HepG2 (cell line): ENCODE results near the gene ABCC12. TPM values are rescaled to one million over a fixed set of nuclear protein-coding genes. Genes with fewer than 3 reads are reported as not detected.

Source experiments
- ARHGAP35 ChIP-seq: sonication (generic); formaldehyde crosslinking; IDR thresholded peaks from 2 replicates; pipeline ENCODE4 v1.9.0; 2022; ENCODE audit warnings: mild to moderate bottlenecking, inconsistent platforms, moderate library complexity, missing genetic modification reagents, borderline replicate concordance
- BRD4 ChIP-seq: sonication (generic); formaldehyde crosslinking; IDR thresholded peaks from 2 replicates; pipeline ENCODE4 v1.4.0; 2020; ENCODE audit warnings: missing genetic modification reagents
- ETV5 ChIP-seq: IDR thresholded peaks from 2 replicates; pipeline ENCODE4 v1.6.1; 2018; ENCODE audit warnings: missing biosample characterization, missing genetic modification reagents, inconsistent platforms, borderline replicate concordance
- PPARG ChIP-seq: conservative IDR thresholded peaks from 2 replicates; pipeline ENCODE4 v1.6.1; 2016; ENCODE audit warnings: missing biosample characterization, missing genetic modification reagents
- XRCC5 ChIP-seq: fragments of 200-400 bp; formaldehyde crosslinking; optimal IDR thresholded peaks from 2 replicates; pipeline ENCODE3; 2017; ENCODE audit warnings: mild to moderate bottlenecking, low read length
- ZNF230 ChIP-seq: sonication (generic); formaldehyde crosslinking; IDR thresholded peaks from 2 replicates; pipeline ENCODE4 v1.4.0; 2020; ENCODE audit warnings: mild to moderate bottlenecking, missing genetic modification reagents
- ZNF331 ChIP-seq: sonication (generic); formaldehyde crosslinking; IDR thresholded peaks from 2 replicates; pipeline ENCODE4 v1.4.0; 2020; ENCODE audit warnings: missing genetic modification reagents
- ZNF644 ChIP-seq: IDR thresholded peaks from 2 replicates; pipeline ENCODE4 v1.6.1; 2016; ENCODE audit warnings: low read depth
- ZNF660 ChIP-seq: sonication (generic); formaldehyde crosslinking; IDR thresholded peaks from 2 replicates; pipeline ENCODE4 v1.5.1; 2020; ENCODE audit warnings: mild to moderate bottlenecking, low read depth, missing genetic modification reagents, borderline replicate concordance
- ZNF709 ChIP-seq: sonication (generic); formaldehyde crosslinking; IDR thresholded peaks from 2 replicates; pipeline ENCODE4 v1.5.0; 2020; ENCODE audit warnings: mild to moderate bottlenecking, missing genetic modification reagents
- ZNF724P ChIP-seq: sonication (generic); formaldehyde crosslinking; IDR thresholded peaks from 2 replicates; pipeline ENCODE4 v1.8.0; 2022; ENCODE audit warnings: missing genetic modification reagents, borderline replicate concordance
- polyA plus RNA-seq, 8 experiments: library from polyadenylated mRNA; depleted of rRNA in 3 of 8; stranded (reverse) in 7 of 8; unstranded in 1 of 8; fragments of >200 nt; fragmentation: Illumina TruSeq in 4 of 8; extraction: Trizol in 4 of 8; gene quantifications; 2 replicates each; pipeline versions ENCODE4 v1.2.1 to v1.2.3, GENCODE V29; 2011 to 2016; ENCODE audit warnings: low read depth in 4 of 8, missing spikeins in 1 of 8, mixed read lengths in 1 of 8; ENCODE audit not compliant: insufficient read depth in 1 of 8
- total RNA-seq, 5 experiments: library from RNA; depleted of rRNA; stranded (reverse); fragments of >200 nt; fragmentation: Illumina TruSeq; extraction: Trizol; gene quantifications; 2 replicates each; pipeline ENCODE4 v1.2.3, GENCODE V29; 2016; ENCODE audit warnings: low read depth in 1 of 5
- TF ChIP-seq, protein P1 (sequence below), 2 experiments: fragments of 450-650 bp in 1 of 2; sonication (generic) in 1 of 2; formaldehyde crosslinking in 1 of 2; IDR thresholded peaks; 2 replicates each; pipeline versions ENCODE4 v1.6.1 to v1.8.0; 2016 to 2022; ENCODE audit warnings: antibody characterized with exemption in 1 of 2, mild to moderate bottlenecking in 1 of 2, missing genetic modification reagents in 1 of 2
- TF ChIP-seq, protein P2 (sequence below): sonication (generic); formaldehyde crosslinking; IDR thresholded peaks from 2 replicates; pipeline ENCODE4 v1.4.0; 2020; ENCODE audit warnings: missing genetic modification reagents
- TF ChIP-seq, protein P3 (sequence below): sonication (generic); formaldehyde crosslinking; IDR thresholded peaks from 2 replicates; pipeline ENCODE4 v1.9.0; 2021; ENCODE audit warnings: missing genetic modification reagents, mild to moderate bottlenecking, borderline replicate concordance

ABCC12 gene
- total and polyA plus RNA-seq, 2 of the 13 experiments (the other 11 are each of a cell fraction or from before 2014, with no cell fraction given): not detected

DNA sequence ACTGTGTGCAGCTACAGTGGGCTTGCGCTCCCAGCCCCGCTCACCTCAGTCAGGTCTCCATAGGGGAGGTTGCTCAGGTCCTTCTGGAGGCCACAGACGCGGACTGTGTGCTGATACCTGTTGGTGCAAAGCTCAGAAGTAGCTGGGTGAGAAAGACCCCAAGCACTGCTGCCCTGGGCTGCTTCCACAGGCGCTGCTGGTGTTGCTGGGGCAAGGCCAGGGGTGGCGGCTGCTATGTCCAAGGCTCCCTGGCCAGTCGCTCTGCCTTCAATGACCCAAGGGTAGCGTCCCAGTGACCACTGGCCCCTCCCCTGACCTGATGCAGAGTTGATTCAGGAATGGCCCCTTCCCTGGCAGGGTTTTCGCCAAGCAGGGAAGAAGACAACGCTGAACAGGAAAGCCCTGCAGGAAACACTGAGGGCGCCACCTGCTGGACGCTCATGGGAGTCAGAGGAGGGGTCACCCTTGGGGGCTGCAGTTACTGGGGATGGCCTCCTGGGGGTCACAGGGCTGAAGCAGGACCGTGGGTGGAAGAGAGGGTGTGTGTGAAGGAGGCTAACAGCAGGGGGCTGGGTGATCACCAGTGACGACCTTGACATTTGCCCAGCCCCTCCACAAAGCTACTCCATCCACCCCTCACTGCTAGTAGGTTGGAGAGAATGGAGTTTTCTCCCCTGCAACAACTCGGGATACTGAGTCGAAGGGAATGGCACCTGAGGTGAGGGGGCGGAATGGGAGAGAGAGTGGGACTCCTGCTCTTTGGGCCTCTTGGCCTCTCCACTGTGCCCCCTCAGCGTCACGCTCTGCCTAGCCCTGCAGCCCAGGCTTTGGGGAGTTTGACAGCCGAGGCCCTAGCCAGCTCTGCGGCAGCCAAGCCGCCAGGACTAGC, 38.3 kb downstream of the ABCC12 start (continued):
- TF ChIP-seq, protein P1, sequence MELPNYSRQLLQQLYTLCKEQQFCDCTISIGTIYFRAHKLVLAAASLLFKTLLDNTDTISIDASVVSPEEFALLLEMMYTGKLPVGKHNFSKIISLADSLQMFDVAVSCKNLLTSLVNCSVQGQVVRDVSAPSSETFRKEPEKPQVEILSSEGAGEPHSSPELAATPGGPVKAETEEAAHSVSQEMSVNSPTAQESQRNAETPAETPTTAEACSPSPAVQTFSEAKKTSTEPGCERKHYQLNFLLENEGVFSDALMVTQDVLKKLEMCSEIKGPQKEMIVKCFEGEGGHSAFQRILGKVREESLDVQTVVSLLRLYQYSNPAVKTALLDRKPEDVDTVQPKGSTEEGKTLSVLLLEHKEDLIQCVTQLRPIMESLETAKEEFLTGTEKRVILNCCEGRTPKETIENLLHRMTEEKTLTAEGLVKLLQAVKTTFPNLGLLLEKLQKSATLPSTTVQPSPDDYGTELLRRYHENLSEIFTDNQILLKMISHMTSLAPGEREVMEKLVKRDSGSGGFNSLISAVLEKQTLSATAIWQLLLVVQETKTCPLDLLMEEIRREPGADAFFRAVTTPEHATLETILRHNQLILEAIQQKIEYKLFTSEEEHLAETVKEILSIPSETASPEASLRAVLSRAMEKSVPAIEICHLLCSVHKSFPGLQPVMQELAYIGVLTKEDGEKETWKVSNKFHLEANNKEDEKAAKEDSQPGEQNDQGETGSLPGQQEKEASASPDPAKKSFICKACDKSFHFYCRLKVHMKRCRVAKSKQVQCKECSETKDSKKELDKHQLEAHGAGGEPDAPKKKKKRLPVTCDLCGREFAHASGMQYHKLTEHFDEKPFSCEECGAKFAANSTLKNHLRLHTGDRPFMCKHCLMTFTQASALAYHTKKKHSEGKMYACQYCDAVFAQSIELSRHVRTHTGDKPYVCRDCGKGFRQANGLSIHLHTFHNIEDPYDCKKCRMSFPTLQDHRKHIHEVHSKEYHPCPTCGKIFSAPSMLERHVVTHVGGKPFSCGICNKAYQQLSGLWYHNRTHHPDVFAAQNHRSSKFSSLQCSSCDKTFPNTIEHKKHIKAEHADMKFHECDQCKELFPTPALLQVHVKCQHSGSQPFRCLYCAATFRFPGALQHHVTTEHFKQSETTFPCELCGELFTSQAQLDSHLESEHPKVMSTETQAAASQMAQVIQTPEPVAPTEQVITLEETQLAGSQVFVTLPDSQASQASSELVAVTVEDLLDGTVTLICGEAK (IDR thresholded peaks at IDR 0.05): no peak
- TF ChIP-seq, protein P1 (CRISPR knock-in tag; IDR thresholded peaks at IDR 0.05): no peak
- TF ChIP-seq ZNF331 (CRISPR knock-in tag): peak; percentile 37; the same call in 1 of the 2 replicates
- TF ChIP-seq ZNF230 (CRISPR knock-in tag): no peak
- no peak for TF ChIP-seq ARHGAP35 (CRISPR knock-in tag)
- TF ChIP-seq ZNF660 (CRISPR knock-in tag): no peak
- no peak for TF ChIP-seq ZNF709 (CRISPR knock-in tag)
- no peak for TF ChIP-seq ZNF724P (CRISPR knock-in tag)
- TF ChIP-seq ETV5 (CRISPR knock-in tag): peak; percentile 20; the same call in 1 of the 2 replicates
- TF ChIP-seq, protein P2, sequence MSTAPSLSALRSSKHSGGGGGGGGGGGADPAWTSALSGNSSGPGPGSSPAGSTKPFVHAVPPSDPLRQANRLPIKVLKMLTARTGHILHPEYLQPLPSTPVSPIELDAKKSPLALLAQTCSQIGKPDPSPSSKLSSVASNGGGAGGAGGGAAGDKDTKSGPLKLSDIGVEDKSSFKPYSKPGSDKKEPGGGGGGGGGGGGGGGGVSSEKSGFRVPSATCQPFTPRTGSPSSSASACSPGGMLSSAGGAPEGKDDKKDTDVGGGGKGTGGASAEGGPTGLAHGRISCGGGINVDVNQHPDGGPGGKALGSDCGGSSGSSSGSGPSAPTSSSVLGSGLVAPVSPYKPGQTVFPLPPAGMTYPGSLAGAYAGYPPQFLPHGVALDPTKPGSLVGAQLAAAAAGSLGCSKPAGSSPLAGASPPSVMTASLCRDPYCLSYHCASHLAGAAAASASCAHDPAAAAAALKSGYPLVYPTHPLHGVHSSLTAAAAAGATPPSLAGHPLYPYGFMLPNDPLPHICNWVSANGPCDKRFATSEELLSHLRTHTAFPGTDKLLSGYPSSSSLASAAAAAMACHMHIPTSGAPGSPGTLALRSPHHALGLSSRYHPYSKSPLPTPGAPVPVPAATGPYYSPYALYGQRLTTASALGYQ (CRISPR knock-in tag): no peak
- TF ChIP-seq XRCC5: peak; percentile 97
- no peak for TF ChIP-seq ZNF644 (CRISPR knock-in tag)
- no peak for TF ChIP-seq BRD4 (CRISPR knock-in tag)
- TF ChIP-seq PPARG: no peak
- TF ChIP-seq, protein P3, sequence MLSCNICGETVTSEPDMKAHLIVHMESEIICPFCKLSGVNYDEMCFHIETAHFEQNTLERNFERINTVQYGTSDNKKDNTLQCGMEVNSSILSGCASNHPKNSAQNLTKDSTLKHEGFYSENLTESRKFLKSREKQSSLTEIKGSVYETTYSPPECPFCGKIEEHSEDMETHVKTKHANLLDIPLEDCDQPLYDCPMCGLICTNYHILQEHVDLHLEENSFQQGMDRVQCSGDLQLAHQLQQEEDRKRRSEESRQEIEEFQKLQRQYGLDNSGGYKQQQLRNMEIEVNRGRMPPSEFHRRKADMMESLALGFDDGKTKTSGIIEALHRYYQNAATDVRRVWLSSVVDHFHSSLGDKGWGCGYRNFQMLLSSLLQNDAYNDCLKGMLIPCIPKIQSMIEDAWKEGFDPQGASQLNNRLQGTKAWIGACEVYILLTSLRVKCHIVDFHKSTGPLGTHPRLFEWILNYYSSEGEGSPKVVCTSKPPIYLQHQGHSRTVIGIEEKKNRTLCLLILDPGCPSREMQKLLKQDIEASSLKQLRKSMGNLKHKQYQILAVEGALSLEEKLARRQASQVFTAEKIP: no peak
